A549 (cell line): ENCODE data around the gene ZFAND2B.

Source experiments
- CTCF ChIP-seq: fragments of >200 bp; sonication (Bioruptor Twin); formaldehyde crosslinking; IDR thresholded peaks from 3 replicates; pipeline ENCODE4 v1.5.1; 2016
- HMGXB4 ChIP-seq: fragments of 250-450 bp; sonication (Bioruptor Pico); IDR thresholded peaks from 2 replicates; pipeline ENCODE4 v1.5.0; 2021; ENCODE audit warnings: mild to moderate bottlenecking, moderate library complexity, borderline replicate concordance

- no peak for TF ChIP-seq HMGXB4 (CRISPR knock-in tag)
- TF ChIP-seq CTCF, result no peak
Measured at GRCh38 chr2:219169930-219170654, 36.5 kb upstream of the ZFAND2B start, which contains the start of gene SLC23A3.
